ENCODE results near the gene GPBP1L1.
"Not testable (repeated sequence)": the region's sequence is repeated elsewhere in the genome, so short reads cannot be mapped to it uniquely, and the experiment has no call there.

GPBP1L1 gene, protein sequence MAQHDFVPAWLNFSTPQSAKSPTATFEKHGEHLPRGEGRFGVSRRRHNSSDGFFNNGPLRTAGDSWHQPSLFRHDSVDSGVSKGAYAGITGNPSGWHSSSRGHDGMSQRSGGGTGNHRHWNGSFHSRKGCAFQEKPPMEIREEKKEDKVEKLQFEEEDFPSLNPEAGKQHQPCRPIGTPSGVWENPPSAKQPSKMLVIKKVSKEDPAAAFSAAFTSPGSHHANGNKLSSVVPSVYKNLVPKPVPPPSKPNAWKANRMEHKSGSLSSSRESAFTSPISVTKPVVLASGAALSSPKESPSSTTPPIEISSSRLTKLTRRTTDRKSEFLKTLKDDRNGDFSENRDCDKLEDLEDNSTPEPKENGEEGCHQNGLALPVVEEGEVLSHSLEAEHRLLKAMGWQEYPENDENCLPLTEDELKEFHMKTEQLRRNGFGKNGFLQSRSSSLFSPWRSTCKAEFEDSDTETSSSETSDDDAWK

GRCh38 chr1:45686288-45687013 lies at the start of gene GPBP1L1:
TSS of gene GPBP1L1 (minus strand) at chr1:45686533. CDS start at chr1:45659087, 27,446 bp downstream.
- DNase-seq (ENCODE audit: low read depth) = peak; percentile 99
- Histone ChIP-seq H3K36me3 (ENCODE audit: control insufficient read depth, insufficient read depth, low read length, severe bottlenecking) (no peaks in the 10 kb centered on the region), H3K9me3 (ENCODE audit: control insufficient read depth, low read length) (no peaks in the 10 kb centered on the region), H3K4me3 (ENCODE audit: low read length) (peak within 1 kb of the TSS; percentile 100), H3K9ac (ENCODE audit: low read length) (peak within 1 kb of the TSS; percentile 96), H3K27me3 (replicated peaks; ENCODE audit: control insufficient read depth, insufficient read depth, low read length) (no peaks in the 10 kb centered on the region), H3K4me1 (ENCODE audit: control insufficient read depth, insufficient read depth, low read length) (peaks cover 29% of the 10 kb centered on the region)

- Histone ChIP-seq H3K9ac (ENCODE audit: low read length) (no peak overlapping the region), H3K4me3 (ENCODE audit: low read length) (no peak overlapping the region), H3K4me1 (ENCODE audit: control insufficient read depth, insufficient read depth, low read length) (no peaks in the 10 kb centered on the region), H3K9me3 (ENCODE audit: control insufficient read depth, low read length) (no peaks in the 10 kb centered on the region), H3K36me3 (ENCODE audit: control insufficient read depth, insufficient read depth, low read length, severe bottlenecking) (peaks cover 12% of the 10 kb centered on the region), H3K27me3 (replicated peaks; ENCODE audit: control insufficient read depth, insufficient read depth, low read length) (no peaks in the 10 kb centered on the region)
- no peak for DNase-seq (ENCODE audit: low read depth)
Observed at GRCh38 chr1:45730780-45731319, 44.5 kb upstream of the GPBP1L1 start.

DNA sequence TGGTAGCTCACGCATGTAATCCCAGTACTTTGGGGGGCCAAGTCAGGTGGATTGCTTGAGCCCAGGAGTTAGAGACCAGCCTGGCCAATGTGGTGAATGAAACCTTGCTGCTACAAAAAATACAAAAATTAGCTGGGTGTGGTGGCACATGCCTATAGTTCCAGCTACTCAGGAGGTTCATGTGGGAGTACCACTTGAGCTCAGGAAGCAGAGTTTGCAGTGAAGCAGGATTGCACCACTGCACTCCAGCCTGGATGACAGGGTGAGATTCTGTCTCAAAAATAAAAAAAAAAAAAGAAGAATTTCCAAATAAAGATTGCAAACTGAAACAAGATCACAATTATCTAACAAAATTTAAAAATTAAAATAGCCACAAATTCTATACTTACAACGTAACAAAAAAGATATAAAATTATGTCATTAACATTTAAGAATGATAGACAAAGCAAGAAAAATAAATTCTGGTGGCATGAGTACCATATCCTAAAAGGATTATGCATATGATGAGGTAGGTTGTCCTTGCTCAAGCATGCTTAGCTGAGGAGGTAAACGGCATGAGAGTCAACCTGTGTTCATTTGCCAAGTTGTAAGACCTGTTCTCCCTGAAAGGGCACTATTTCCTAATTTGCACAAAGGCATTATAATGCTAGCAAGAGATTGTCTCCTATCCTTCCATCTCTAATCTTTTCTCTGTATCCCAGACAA lies 43.9 kb upstream of the GPBP1L1 start:
- Histone ChIP-seq H3K9me3 (ENCODE audit: control insufficient read depth, low read length) (no peaks in the 10 kb centered on the region), H3K9ac (ENCODE audit: low read length) (no peak overlapping the region), H3K36me3 (ENCODE audit: control insufficient read depth, insufficient read depth, low read length, severe bottlenecking) (peaks cover 12% of the 10 kb centered on the region), H3K4me3 (ENCODE audit: low read length) (no peak overlapping the region), H3K4me1 (ENCODE audit: control insufficient read depth, insufficient read depth, low read length) (no peaks in the 10 kb centered on the region), H3K27me3 (replicated peaks; ENCODE audit: control insufficient read depth, insufficient read depth, low read length) (no peaks in the 10 kb centered on the region)
- DNase-seq (ENCODE audit: low read depth) = peak; percentile 44

GRCh38 chr1:45726007-45726406 lies 39.7 kb upstream of the GPBP1L1 start:
- Histone ChIP-seq H3K36me3 (ENCODE audit: control insufficient read depth, insufficient read depth, low read length, severe bottlenecking) (peaks cover 12% of the 10 kb centered on the region), H3K4me1 (ENCODE audit: control insufficient read depth, insufficient read depth, low read length) (peaks cover 17% of the 10 kb centered on the region)
- H3K9me3 ChIP-seq (ENCODE audit: control insufficient read depth, low read length); H3K4me3 ChIP-seq (ENCODE audit: low read length); H3K9ac ChIP-seq (ENCODE audit: low read length); DNase-seq (ENCODE audit: low read depth); H3K27me3 ChIP-seq (replicated peaks; ENCODE audit: control insufficient read depth, insufficient read depth, low read length): not testable (repeated sequence)

DNA sequence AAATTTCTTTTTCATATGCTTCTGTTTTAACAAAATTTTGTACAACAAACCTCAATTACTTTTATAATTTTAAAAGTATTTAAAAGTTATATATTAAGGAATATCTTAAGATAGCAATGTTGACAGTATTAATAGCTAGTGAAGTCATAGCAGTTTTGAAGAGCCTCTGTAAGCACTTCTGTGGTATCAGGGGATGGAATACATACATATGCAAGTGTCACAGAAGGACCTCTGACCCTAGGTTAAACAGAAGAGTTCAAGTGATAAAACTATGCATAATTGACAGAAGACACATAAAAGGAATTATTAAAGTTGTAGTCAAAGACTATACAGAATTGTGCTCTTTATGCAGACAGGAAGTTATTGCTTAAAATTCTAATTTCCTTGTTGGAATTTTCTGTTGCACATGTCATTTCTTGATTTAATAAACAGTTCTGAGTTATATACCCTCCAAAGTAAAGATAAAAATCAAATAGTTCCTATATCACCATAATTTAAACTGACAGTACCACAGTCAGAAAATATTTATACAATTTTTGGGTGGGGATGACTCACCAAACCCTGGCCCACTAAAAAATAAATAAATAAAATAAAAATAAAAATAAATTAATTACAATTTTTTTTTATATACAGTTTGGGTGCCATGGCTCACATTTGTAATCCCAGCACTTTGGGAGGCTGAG lies 37.1 kb upstream of the GPBP1L1 start:
- peaks cover 19% of the 10 kb centered on the region for H3K4me1 ChIP-seq (ENCODE audit: control insufficient read depth, insufficient read depth, low read length)
- no peaks in the 10 kb centered on the region for H3K27me3 ChIP-seq (replicated peaks; ENCODE audit: control insufficient read depth, insufficient read depth, low read length)
- no peaks in the 10 kb centered on the region for H3K9me3 ChIP-seq (ENCODE audit: control insufficient read depth, low read length)
- H3K4me3 ChIP-seq (ENCODE audit: low read length) = no peak overlapping the region
- peak; percentile 63 for DNase-seq (ENCODE audit: low read depth)
- H3K36me3 ChIP-seq (ENCODE audit: control insufficient read depth, insufficient read depth, low read length, severe bottlenecking) = peaks cover 6% of the 10 kb centered on the region
- peak overlapping the region; percentile 22 for H3K9ac ChIP-seq (ENCODE audit: low read length)

DNA sequence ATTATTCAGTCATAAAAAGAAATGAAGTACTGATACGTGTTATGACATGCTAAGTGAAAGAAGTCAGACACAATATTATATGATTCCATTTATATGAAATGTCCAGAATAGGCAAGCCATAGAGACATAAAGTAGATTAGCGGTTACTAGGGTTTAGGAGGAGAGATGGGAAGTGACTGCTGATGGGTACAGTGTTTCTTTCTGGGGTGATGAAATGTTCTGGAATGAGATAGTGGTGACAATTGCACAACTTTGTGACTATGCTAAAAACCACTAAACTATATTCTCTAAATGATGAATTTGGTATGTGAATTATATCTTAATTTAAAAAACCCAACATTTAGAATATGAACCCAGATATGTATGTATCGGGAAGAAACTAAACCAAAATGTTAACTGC lies 36.5 kb upstream of the GPBP1L1 start:
- H3K4me1 ChIP-seq (ENCODE audit: control insufficient read depth, insufficient read depth, low read length) = peaks cover 19% of the 10 kb centered on the region

DNA sequence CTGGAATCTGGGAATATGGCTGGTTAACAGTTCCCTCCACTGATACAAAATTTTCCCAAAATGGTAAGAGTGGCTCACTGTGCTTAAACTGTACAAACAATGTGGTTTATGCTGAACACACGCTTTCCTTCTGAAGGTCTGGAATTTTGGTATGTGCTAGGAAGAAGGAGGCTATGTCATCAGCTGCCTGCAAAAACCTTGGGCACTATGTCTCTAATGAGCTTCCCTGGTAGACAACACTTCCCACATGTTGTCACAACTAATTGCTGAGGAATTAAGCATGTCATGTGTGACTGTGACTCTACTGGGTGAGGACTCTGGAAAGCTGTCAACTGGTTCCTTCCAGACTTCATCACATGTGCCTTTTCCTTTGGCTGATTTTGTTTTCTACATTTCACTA lies 34.9 kb upstream of the GPBP1L1 start:
- Histone ChIP-seq H3K9ac (ENCODE audit: low read length) (no peak overlapping the region), H3K4me1 (ENCODE audit: control insufficient read depth, insufficient read depth, low read length) (peaks cover 19% of the 10 kb centered on the region), H3K9me3 (ENCODE audit: control insufficient read depth, low read length) (no peaks in the 10 kb centered on the region), H3K4me3 (ENCODE audit: low read length) (no peak overlapping the region), H3K27me3 (replicated peaks; ENCODE audit: control insufficient read depth, insufficient read depth, low read length) (no peaks in the 10 kb centered on the region), H3K36me3 (ENCODE audit: control insufficient read depth, insufficient read depth, low read length, severe bottlenecking) (peaks cover 6% of the 10 kb centered on the region)
- peak; percentile 72 for DNase-seq (ENCODE audit: low read depth)

More for the DNA sequence above, 36.5 kb upstream of the GPBP1L1 start:
- Histone ChIP-seq H3K4me3 (ENCODE audit: low read length) (no peak overlapping the region), H3K9me3 (ENCODE audit: control insufficient read depth, low read length) (no peaks in the 10 kb centered on the region), H3K36me3 (ENCODE audit: control insufficient read depth, insufficient read depth, low read length, severe bottlenecking) (peaks cover 4% of the 10 kb centered on the region), H3K9ac (ENCODE audit: low read length) (peak overlapping the region; percentile 22), H3K27me3 (replicated peaks; ENCODE audit: control insufficient read depth, insufficient read depth, low read length) (no peaks in the 10 kb centered on the region)
- DNase-seq (ENCODE audit: low read depth) = peak; percentile 70

- Histone ChIP-seq H3K27me3 (replicated peaks; ENCODE audit: control insufficient read depth, insufficient read depth, low read length) (no peaks in the 10 kb centered on the region), H3K4me3 (ENCODE audit: low read length) (no peak overlapping the region), H3K4me1 (ENCODE audit: control insufficient read depth, insufficient read depth, low read length) (peaks cover 16% of the 10 kb centered on the region), H3K9me3 (ENCODE audit: control insufficient read depth, low read length) (no peaks in the 10 kb centered on the region), H3K36me3 (ENCODE audit: control insufficient read depth, insufficient read depth, low read length, severe bottlenecking) (peaks cover 15% of the 10 kb centered on the region), H3K9ac (ENCODE audit: low read length) (no peak overlapping the region)
- DNase-seq (ENCODE audit: low read depth) = no peak
Observed at GRCh38 chr1:45718289-45718688, 32.0 kb upstream of the GPBP1L1 start.

DNA sequence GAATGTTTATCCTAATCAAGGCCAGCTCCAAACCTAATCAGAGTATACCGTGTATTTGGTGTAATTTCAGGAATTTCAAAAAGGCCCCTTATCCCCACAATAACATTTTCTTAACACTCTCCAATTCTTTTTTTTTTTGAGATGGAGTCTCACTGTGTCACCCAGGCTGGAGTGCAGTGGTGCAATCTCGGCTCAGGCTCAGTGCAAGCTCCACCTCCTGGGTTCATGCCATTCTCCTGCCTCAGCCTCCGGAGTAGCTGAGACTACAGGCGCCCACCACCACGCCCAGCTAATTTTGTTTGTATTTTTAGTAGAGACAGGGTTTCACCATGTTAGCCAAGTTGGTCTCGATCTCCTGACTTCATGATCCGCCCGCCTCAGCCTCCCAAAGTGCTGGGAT lies 31.1 kb upstream of the GPBP1L1 start:
- H3K36me3 ChIP-seq (ENCODE audit: control insufficient read depth, insufficient read depth, low read length, severe bottlenecking) = peaks cover 15% of the 10 kb centered on the region
- DNase-seq (ENCODE audit: low read depth) = peak; percentile 51
- not testable (repeated sequence) for H3K9ac ChIP-seq (ENCODE audit: low read length); H3K4me1 ChIP-seq (ENCODE audit: control insufficient read depth, insufficient read depth, low read length); H3K4me3 ChIP-seq (ENCODE audit: low read length); H3K27me3 ChIP-seq (replicated peaks; ENCODE audit: control insufficient read depth, insufficient read depth, low read length); H3K9me3 ChIP-seq (ENCODE audit: control insufficient read depth, low read length)

GRCh38 chr1:45716700-45717099 lies 30.4 kb upstream of the GPBP1L1 start:
- no peak for DNase-seq (ENCODE audit: low read depth)
- peaks cover 8% of the 10 kb centered on the region for H3K4me1 ChIP-seq (ENCODE audit: control insufficient read depth, insufficient read depth, low read length)
- no peaks in the 10 kb centered on the region for H3K9me3 ChIP-seq (ENCODE audit: control insufficient read depth, low read length)
- H3K9ac ChIP-seq (ENCODE audit: low read length) = no peak overlapping the region
- no peak overlapping the region for H3K4me3 ChIP-seq (ENCODE audit: low read length)
- H3K36me3 ChIP-seq (ENCODE audit: control insufficient read depth, insufficient read depth, low read length, severe bottlenecking) = peaks cover 20% of the 10 kb centered on the region
- no peaks in the 10 kb centered on the region for H3K27me3 ChIP-seq (replicated peaks; ENCODE audit: control insufficient read depth, insufficient read depth, low read length)

Data from adipocyte (in vitro differentiated cells).